Measurements from ENCODE around the gene KCNK2. TPM values are rescaled to one million over a fixed set of nuclear protein-coding genes. Genes with fewer than 3 reads are reported as not detected.
"Not testable (repeated sequence)": the region's sequence is repeated elsewhere in the genome, so short reads cannot be mapped to it uniquely, and the experiment has no call there.

Gene KCNK2
- total RNA-seq, 1 experiment from 2014 or later: 1.1 TPM

DNA sequence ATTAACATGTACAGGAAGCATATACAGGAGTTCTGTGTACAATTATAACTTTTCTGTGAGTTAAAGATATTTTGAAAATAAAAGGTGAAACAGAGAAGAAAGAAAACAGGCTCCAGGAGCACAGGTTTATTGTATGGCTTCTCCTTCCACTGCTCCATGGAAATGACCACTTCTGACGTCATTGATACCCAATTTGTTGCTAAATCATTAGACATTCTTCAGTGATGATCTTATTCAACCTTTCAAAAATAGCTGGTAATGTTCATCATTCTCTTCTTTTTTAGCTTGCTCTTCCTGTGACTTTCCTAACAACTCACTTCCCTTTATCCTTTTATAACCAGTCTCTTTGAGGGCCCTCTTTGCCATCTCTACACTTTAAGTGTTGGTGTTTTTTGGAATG lies 77.8 kb downstream of the KCNK2 start:
- DNase-seq: no peak
- Mint-ChIP-seq H3K27ac (ENCODE audit: unreplicated experiment) (no peak overlapping the region), H3K27me3 (ENCODE audit: unreplicated experiment) (no peaks in the 10 kb centered on the region), H3K9me3 (ENCODE audit: low read depth, unreplicated experiment) (peaks cover 4% of the 10 kb centered on the region), H3K4me1 (ENCODE audit: low read depth, unreplicated experiment) (no peaks in the 10 kb centered on the region), H3K4me3 (ENCODE audit: low read depth, unreplicated experiment) (no peak overlapping the region), H3K36me3 (ENCODE audit: insufficient read depth, unreplicated experiment) (no peaks in the 10 kb centered on the region)
- TF ChIP-seq, protein P1, sequence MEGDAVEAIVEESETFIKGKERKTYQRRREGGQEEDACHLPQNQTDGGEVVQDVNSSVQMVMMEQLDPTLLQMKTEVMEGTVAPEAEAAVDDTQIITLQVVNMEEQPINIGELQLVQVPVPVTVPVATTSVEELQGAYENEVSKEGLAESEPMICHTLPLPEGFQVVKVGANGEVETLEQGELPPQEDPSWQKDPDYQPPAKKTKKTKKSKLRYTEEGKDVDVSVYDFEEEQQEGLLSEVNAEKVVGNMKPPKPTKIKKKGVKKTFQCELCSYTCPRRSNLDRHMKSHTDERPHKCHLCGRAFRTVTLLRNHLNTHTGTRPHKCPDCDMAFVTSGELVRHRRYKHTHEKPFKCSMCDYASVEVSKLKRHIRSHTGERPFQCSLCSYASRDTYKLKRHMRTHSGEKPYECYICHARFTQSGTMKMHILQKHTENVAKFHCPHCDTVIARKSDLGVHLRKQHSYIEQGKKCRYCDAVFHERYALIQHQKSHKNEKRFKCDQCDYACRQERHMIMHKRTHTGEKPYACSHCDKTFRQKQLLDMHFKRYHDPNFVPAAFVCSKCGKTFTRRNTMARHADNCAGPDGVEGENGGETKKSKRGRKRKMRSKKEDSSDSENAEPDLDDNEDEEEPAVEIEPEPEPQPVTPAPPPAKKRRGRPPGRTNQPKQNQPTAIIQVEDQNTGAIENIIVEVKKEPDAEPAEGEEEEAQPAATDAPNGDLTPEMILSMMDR (IDR thresholded peaks at IDR 0.05; ENCODE audit: unreplicated experiment): no peak
- BruUV-seq (replicated peaks): no TSS peak
- CTCF ChIA-PET: no interaction called here
- intact Hi-C loops (cut with micrococcal nuclease; ENCODE audit: unreplicated experiment): no loop called here

DNA sequence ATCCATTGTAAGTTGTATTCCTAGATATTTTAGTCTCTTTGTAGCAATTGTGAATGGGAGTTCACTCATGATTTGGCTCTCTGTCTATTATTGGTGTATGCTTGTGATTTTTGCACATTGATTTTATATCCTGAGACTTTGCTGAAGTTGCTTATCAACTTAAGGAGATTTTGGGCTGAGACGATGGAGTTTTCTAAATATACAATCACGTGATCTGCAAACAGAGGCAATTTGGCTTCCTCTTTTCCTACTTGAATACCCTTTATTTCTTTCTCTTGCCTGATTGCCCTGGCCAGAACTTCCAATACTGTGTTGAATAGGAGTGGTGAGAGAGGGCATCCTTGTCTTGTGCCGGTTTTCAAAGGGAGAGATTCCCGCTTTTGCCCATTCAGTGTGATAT lies 80.6 kb downstream of the KCNK2 start:
- BruUV-seq (replicated peaks); DNase-seq; H3K36me3 Mint-ChIP-seq (ENCODE audit: insufficient read depth, unreplicated experiment); CTCF ChIA-PET; H3K4me3 Mint-ChIP-seq (ENCODE audit: low read depth, unreplicated experiment); H3K27ac Mint-ChIP-seq (ENCODE audit: unreplicated experiment); H3K27me3 Mint-ChIP-seq (ENCODE audit: unreplicated experiment); intact Hi-C loops (cut with micrococcal nuclease; ENCODE audit: unreplicated experiment); H3K4me1 Mint-ChIP-seq (ENCODE audit: low read depth, unreplicated experiment); H3K9me3 Mint-ChIP-seq (ENCODE audit: low read depth, unreplicated experiment): not testable (repeated sequence)

DNA sequence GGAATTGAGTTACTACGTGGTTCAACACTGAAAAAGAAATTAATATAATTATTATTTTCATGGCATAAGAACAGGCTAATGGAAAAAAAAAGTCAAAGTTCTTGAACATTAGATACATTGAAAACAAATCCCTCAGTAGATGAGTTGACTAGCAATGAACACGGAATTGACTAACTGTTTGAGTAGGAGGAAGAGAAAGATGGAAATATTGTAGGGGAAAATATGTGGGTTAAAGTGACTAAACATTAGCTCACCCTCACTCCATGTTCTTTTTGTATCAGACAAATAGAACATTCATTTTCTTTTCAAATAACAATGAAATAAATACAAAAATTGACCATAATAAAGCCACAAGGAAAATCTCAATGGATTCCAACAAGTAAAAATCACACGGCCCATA lies 84.3 kb downstream of the KCNK2 start:
- Mint-ChIP-seq H3K9me3 (ENCODE audit: low read depth, unreplicated experiment) (peaks cover 4% of the 10 kb centered on the region), H3K27ac (ENCODE audit: unreplicated experiment) (no peak overlapping the region), H3K27me3 (ENCODE audit: unreplicated experiment) (no peaks in the 10 kb centered on the region), H3K4me1 (ENCODE audit: low read depth, unreplicated experiment) (no peaks in the 10 kb centered on the region), H3K4me3 (ENCODE audit: low read depth, unreplicated experiment) (no peak overlapping the region), H3K36me3 (ENCODE audit: insufficient read depth, unreplicated experiment) (no peaks in the 10 kb centered on the region)
- no TSS peak for BruUV-seq (replicated peaks)
- TF ChIP-seq, protein P1 (IDR thresholded peaks at IDR 0.05; ENCODE audit: unreplicated experiment): no peak
- CTCF ChIA-PET: interaction anchor here (0.7 kb wide), 1 partner anchor 10 kb away, joined by 3 read pairs; no protein-coding TSS in a partner anchor
- no peak for DNase-seq
- intact Hi-C loops (cut with micrococcal nuclease; ENCODE audit: unreplicated experiment): no loop called here

DNA sequence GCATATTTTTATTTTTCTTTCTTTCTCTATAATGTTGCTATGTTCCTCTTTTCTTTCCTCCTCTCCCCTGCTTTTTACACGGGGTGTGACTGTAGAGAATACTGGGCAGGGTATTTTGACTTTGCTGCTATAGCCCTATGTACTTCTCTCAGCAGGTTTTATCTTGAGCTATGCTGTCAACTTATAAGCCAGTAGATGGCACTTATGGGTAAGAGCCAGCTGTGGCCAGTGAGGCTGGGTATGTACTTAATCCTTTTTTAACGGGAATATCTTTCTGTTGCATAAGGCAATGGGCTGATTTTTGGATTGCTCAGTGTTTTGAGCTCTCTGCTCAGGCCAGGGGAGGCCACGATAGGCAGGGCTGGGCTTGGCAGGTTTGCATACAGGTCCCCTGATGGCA lies 99.0 kb downstream of the KCNK2 start:
- BruUV-seq (replicated peaks): no TSS peak
- TF ChIP-seq, protein P1 (IDR thresholded peaks at IDR 0.05; ENCODE audit: unreplicated experiment): no peak
- intact Hi-C loops (cut with micrococcal nuclease; ENCODE audit: unreplicated experiment): loop anchor here (1.0 kb wide), 1 partner anchor 342 kb away; no protein-coding TSS in a partner anchor
- CTCF ChIA-PET: interaction anchor here (1.8 kb wide), 1 partner anchor 342 kb away, joined by 9 read pairs; no protein-coding TSS in a partner anchor
- no peak for DNase-seq
- Mint-ChIP-seq H3K27me3 (ENCODE audit: unreplicated experiment) (no peaks in the 10 kb centered on the region), H3K27ac (ENCODE audit: unreplicated experiment) (no peak overlapping the region), H3K9me3 (ENCODE audit: low read depth, unreplicated experiment) (peaks cover 15% of the 10 kb centered on the region), H3K4me3 (ENCODE audit: low read depth, unreplicated experiment) (no peak overlapping the region), H3K36me3 (ENCODE audit: insufficient read depth, unreplicated experiment) (no peaks in the 10 kb centered on the region), H3K4me1 (ENCODE audit: low read depth, unreplicated experiment) (no peaks in the 10 kb centered on the region)

DNA sequence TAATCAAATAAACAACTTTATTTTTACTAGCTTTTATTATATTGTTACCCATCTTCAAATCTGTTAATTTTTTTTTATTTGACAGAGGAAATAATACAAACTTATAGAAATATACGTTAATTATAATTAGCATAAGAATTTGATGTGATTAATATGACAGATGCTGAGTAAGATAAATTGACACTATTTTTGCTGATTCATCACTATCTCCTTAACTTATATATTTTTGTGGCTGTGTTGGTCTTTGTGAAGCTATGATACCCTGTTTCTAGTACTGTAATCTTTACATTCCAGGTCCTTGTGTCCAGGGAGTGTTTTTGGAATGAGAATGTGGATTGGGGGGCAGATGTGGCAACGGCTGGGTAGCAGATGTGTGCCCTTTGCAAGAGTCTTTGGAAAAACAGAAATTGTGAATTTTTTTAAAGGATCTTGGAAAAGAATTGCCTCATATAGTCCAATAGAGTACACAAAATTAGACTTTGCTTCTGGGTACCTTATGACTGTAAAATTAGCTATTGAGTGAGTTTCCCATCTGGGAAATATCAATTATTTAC lies 102.6 kb downstream of the KCNK2 start:
- H3K27ac Mint-ChIP-seq (ENCODE audit: unreplicated experiment): no peak overlapping the region
- CTCF ChIA-PET: no interaction called here
- no peak for DNase-seq
- H3K36me3 Mint-ChIP-seq (ENCODE audit: insufficient read depth, unreplicated experiment): no peaks in the 10 kb centered on the region
- H3K9me3 Mint-ChIP-seq (ENCODE audit: low read depth, unreplicated experiment): peaks cover 6% of the 10 kb centered on the region
- peaks cover 13% of the 10 kb centered on the region for H3K4me1 Mint-ChIP-seq (ENCODE audit: low read depth, unreplicated experiment)
- BruUV-seq (replicated peaks): no TSS peak
- intact Hi-C loops (cut with micrococcal nuclease; ENCODE audit: unreplicated experiment): no loop called here
- H3K4me3 Mint-ChIP-seq (ENCODE audit: low read depth, unreplicated experiment): no peak overlapping the region
- H3K27me3 Mint-ChIP-seq (ENCODE audit: unreplicated experiment): no peaks in the 10 kb centered on the region
- TF ChIP-seq, protein P1 (IDR thresholded peaks at IDR 0.05; ENCODE audit: unreplicated experiment): no peak

Data from Calu3 (cell line).